ENCODE results near the gene NRG3.

Gene NRG3

DNA sequence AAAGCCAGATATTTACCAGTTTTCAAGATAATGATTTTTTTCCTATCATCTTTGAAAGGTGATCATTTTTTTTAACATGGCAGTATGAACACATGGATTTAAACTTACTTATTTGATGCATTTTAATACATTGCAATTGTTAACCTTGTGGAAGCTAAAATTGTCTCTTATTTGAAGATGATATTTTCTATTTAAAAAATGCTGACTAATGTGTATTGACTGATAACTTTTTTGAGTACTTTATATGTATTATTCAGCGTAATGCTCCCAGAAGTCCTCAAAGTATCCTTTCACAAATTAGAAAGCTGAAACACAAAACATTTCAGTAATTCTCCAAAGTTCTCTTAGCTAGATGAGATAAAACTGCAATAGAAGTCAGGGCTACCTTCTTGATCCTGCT, 677.3 kb downstream of the NRG3 start:
- no peak overlapping the region for H3K4me3 ChIP-seq (ENCODE audit: low read depth in 1 of 2, low read length in 2 of 2)
- no peaks in the 10 kb centered on the region for H3K4me1 ChIP-seq (ENCODE audit: insufficient read depth, low read length)
- no peak overlapping the region for H3K9ac ChIP-seq (ENCODE audit: low read length)
- H3K27me3 ChIP-seq (ENCODE audit: control insufficient read depth in 1 of 2, insufficient read depth in 2 of 2, low read length in 2 of 2), result no peaks in the 10 kb centered on the region
- H3K9me3 ChIP-seq (ENCODE audit: low read length), result no peaks in the 10 kb centered on the region
- H3K27ac ChIP-seq (ENCODE audit: low read depth, low read length), result no peak overlapping the region
- no peaks in the 10 kb centered on the region for H3K36me3 ChIP-seq (ENCODE audit: insufficient read depth, low read length)

DNA sequence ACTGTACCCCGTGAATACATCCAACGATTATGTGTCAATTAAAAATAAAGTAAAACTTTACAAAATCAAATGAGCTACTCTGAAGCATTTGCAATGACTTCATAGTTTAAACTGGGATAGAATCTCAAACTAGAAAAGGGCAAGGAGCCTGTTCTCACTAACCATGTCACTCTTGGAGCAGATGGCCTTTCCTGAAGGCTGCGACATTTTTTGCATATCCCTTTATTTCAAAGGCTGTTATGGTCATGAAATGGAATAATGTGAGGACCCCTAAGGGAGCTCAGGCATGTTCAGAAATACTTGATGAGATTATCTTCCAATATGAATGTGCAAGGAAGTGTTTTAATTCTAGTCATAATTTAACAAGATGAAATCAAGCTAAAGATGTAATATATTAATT, 679.4 kb downstream of the NRG3 start:
- Histone ChIP-seq H3K36me3 (ENCODE audit: insufficient read depth, low read length) (no peaks in the 10 kb centered on the region), H3K4me3 (ENCODE audit: low read depth in 1 of 2, low read length in 2 of 2) (no peak overlapping the region), H3K27ac (ENCODE audit: low read depth, low read length) (no peak overlapping the region), H3K9ac (ENCODE audit: low read length) (no peak overlapping the region), H3K9me3 (ENCODE audit: low read length) (no peaks in the 10 kb centered on the region), H3K4me1 (ENCODE audit: insufficient read depth, low read length) (no peaks in the 10 kb centered on the region), H3K27me3 (ENCODE audit: control insufficient read depth in 1 of 2, insufficient read depth in 2 of 2, low read length in 2 of 2) (no peaks in the 10 kb centered on the region)

DNA sequence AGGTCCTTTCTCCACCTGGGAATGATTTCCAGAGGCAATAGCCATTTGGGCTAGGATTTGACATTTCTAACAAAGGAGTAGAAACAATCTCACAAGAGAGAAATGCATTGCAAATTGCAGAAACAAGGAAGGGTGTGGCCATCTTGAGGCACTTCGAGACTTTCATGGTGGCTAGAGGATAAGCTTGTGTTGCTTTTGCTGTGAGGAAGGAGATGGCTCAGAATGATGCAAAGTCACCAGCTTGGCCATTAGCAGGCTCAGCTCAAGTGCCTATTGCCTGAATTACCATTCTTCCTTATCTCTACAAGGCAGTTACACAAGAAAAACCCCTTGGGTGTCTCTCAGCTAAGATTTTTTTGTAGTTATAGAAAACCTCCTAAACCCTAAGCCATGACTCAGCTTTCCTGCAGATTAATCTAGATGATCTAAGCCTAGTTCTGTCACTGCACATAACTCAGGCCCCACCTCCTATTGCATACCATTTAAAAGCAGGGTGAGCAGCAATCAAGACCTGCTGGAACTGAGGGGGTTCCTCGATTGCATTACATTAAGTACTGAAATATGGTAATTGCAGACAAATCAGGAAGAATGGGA, 683.1 kb downstream of the NRG3 start:
- no peak overlapping the region for H3K4me3 ChIP-seq (ENCODE audit: low read depth in 1 of 2, low read length in 2 of 2)
- no peaks in the 10 kb centered on the region for H3K36me3 ChIP-seq (ENCODE audit: insufficient read depth, low read length)
- H3K9me3 ChIP-seq (ENCODE audit: low read length), result no peaks in the 10 kb centered on the region
- H3K4me1 ChIP-seq (ENCODE audit: insufficient read depth, low read length), result no peaks in the 10 kb centered on the region
- H3K27me3 ChIP-seq (ENCODE audit: control insufficient read depth in 1 of 2, insufficient read depth in 2 of 2, low read length in 2 of 2), result no peaks in the 10 kb centered on the region
- H3K9ac ChIP-seq (ENCODE audit: low read length), result no peak overlapping the region
- H3K27ac ChIP-seq (ENCODE audit: low read depth, low read length), result no peak overlapping the region

DNA sequence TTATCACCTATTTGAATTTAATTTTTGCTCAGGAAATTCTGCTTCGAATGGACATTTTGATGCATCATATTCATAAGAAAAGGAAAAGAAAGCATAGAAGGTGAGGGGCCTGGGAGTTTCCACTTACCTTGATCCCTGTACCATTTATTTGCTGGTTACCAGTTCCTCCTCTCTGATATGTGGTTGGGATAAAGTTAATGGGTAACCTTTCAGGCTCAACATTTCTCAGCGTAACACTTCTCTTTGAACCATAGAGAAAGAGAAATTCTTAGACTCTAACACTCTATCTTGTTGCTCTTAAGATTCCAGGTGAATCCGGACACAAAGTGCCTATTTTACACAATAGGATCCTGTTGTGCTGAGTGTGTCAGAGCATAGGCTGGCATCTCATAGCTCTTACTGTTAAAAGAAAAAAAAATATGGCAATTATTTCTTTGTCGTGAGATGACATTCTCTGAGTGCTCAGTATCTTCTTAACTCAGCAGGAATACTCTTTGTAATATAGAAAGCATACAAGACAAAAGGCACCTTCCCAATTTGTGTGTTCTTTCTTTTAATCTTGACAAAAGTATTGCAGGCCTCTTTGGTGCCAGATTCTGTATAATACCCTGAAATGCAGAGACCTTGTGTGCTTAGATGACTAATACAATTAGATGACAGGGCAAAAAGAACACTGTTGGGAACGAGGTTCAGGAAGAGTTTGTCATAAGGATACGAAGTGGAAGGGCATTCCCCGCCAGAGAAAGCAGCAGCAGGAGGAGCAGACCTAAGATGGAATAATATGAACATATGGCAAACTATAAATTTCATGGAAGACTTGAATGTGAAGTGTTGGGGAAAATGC, 689.6 kb downstream of the NRG3 start:
- Histone ChIP-seq H3K27me3 (ENCODE audit: control insufficient read depth in 1 of 2, insufficient read depth in 2 of 2, low read length in 2 of 2) (no peaks in the 10 kb centered on the region), H3K9me3 (ENCODE audit: low read length) (no peaks in the 10 kb centered on the region), H3K4me3 (ENCODE audit: low read depth in 1 of 2, low read length in 2 of 2) (no peak overlapping the region), H3K36me3 (ENCODE audit: insufficient read depth, low read length) (no peaks in the 10 kb centered on the region), H3K9ac (ENCODE audit: low read length) (no peak overlapping the region), H3K27ac (ENCODE audit: low read depth, low read length) (no peak overlapping the region), H3K4me1 (ENCODE audit: insufficient read depth, low read length) (no peaks in the 10 kb centered on the region)

DNA sequence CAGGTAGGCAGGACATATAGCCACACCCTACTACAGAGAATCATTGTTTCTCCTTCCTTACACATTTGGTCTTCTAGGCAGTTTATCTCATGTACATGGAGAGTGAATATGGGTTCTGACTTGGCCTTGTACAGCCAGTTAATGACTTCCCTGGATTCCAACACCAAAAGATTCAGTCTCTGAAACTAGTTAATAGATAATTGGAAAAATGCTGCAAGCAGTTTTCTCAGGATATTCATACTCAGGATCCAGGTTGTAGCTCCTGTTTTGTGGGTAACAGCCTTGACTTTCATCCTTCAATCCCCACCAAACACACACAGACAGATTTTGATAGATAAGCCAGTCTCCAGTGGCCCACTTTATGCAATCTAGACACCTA, 690.2 kb downstream of the NRG3 start:
- H3K9me3 ChIP-seq (ENCODE audit: low read length), result no peaks in the 10 kb centered on the region
- H3K27ac ChIP-seq (ENCODE audit: low read depth, low read length), result no peak overlapping the region
- H3K27me3 ChIP-seq (ENCODE audit: control insufficient read depth in 1 of 2, insufficient read depth in 2 of 2, low read length in 2 of 2), result no peaks in the 10 kb centered on the region
- H3K4me3 ChIP-seq (ENCODE audit: low read depth in 1 of 2, low read length in 2 of 2), result no peak overlapping the region
- no peaks in the 10 kb centered on the region for H3K36me3 ChIP-seq (ENCODE audit: insufficient read depth, low read length)
- H3K9ac ChIP-seq (ENCODE audit: low read length), result no peak overlapping the region
- no peaks in the 10 kb centered on the region for H3K4me1 ChIP-seq (ENCODE audit: insufficient read depth, low read length)

DNA sequence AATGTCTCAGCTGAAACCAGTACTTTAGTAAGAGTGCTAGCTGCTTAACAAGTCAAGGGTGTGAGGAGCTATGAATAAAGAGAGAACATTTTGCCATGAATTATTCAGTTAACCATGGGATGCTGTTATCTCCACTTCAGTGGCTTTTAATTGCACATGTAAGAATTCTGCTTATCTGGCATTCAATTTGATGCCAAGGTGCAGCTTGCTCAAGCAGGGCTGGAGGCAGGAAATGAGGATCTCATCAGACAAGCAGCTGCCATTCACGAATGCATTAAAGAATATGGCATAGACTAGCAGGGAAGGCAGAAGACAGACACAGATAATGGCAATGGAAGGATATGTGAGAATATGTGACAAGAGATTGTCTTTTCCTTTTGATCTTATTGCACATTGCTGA, 697.8 kb downstream of the NRG3 start:
- Histone ChIP-seq H3K9me3 (ENCODE audit: low read length) (no peaks in the 10 kb centered on the region), H3K9ac (ENCODE audit: low read length) (no peak overlapping the region), H3K27me3 (ENCODE audit: control insufficient read depth in 1 of 2, insufficient read depth in 2 of 2, low read length in 2 of 2) (no peaks in the 10 kb centered on the region), H3K4me1 (ENCODE audit: insufficient read depth, low read length) (no peaks in the 10 kb centered on the region), H3K4me3 (ENCODE audit: low read depth in 1 of 2, low read length in 2 of 2) (no peak overlapping the region), H3K27ac (ENCODE audit: low read depth, low read length) (no peak overlapping the region), H3K36me3 (ENCODE audit: insufficient read depth, low read length) (no peaks in the 10 kb centered on the region)

DNA sequence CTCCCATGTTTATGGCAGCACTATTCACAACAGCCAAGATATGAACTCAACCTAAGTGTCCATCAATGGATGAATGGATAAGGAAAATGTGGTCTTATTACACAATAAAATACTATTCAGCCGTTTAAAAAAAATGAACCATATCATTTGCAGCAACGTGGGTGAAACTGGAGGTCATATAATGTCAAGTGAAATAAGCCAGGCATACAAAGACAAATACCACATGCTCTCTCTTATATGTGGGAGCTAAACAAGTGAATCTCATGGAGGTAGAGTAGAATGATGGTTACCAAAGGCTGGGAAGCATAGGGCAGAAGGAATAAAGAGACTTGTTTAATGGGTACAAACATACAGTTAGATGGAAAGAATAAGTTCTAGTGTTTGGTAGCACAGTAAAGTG, 699.1 kb downstream of the NRG3 start:
- Histone ChIP-seq H3K4me1 (ENCODE audit: insufficient read depth, low read length) (no peaks in the 10 kb centered on the region), H3K36me3 (ENCODE audit: insufficient read depth, low read length) (no peaks in the 10 kb centered on the region), H3K4me3 (ENCODE audit: low read depth in 1 of 2, low read length in 2 of 2) (no peak overlapping the region), H3K27me3 (ENCODE audit: control insufficient read depth in 1 of 2, insufficient read depth in 2 of 2, low read length in 2 of 2) (no peaks in the 10 kb centered on the region), H3K9me3 (ENCODE audit: low read length) (no peaks in the 10 kb centered on the region), H3K9ac (ENCODE audit: low read length) (no peak overlapping the region), H3K27ac (ENCODE audit: low read depth, low read length) (no peak overlapping the region)

DNA sequence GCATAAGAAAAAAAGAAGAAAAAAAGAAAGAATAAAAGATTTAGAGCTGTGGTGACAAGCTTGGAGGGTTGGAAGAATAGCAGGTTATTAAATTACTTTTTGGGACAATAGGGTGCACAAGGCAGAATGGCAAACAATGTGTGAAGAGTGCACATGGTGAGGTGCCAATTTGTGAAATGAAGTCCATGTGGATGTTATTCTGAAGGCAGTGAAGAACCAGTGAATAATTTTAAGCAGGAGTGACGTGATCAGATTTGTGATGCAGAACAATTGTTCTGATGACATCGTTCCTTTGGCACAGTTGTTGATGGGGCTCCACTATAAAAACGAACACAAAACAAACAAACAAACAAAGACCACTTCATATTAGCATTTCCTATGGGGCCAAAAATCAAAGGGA, 700.3 kb downstream of the NRG3 start:
- H3K36me3 ChIP-seq (ENCODE audit: insufficient read depth, low read length), result no peaks in the 10 kb centered on the region
- H3K4me3 ChIP-seq (ENCODE audit: low read depth in 1 of 2, low read length in 2 of 2), result no peak overlapping the region

DNA sequence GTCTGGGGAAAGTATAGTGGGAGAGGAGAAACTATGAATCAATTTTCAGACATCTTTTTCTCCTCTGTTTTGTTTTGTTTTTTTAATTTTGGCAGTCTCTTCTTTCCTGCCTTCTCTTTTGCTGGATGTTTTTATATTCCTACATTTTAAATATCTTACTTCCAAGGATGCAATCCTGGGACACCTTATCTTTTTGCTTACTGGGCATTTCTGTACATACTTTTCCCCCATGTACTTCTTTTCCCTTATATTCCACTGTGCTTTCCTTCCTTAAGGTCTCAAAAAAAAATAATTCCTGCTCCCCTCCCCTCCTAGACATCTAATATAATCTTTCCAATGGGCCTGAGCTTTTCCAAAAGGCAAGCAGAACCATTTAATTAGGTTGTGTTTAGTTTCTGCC, 701.1 kb downstream of the NRG3 start:
- H3K36me3 ChIP-seq (ENCODE audit: insufficient read depth, low read length), result no peaks in the 10 kb centered on the region
- no peak overlapping the region for H3K27ac ChIP-seq (ENCODE audit: low read depth, low read length)
- no peak overlapping the region for H3K4me3 ChIP-seq (ENCODE audit: low read depth in 1 of 2, low read length in 2 of 2)
- H3K27me3 ChIP-seq (ENCODE audit: control insufficient read depth in 1 of 2, insufficient read depth in 2 of 2, low read length in 2 of 2), result no peaks in the 10 kb centered on the region
- H3K9me3 ChIP-seq (ENCODE audit: low read length), result no peaks in the 10 kb centered on the region
- no peaks in the 10 kb centered on the region for H3K4me1 ChIP-seq (ENCODE audit: insufficient read depth, low read length)
- H3K9ac ChIP-seq (ENCODE audit: low read length), result no peak overlapping the region

More for the DNA sequence above, 700.3 kb downstream of the NRG3 start:
- Histone ChIP-seq H3K27me3 (ENCODE audit: control insufficient read depth in 1 of 2, insufficient read depth in 2 of 2, low read length in 2 of 2) (no peaks in the 10 kb centered on the region), H3K9ac (ENCODE audit: low read length) (no peak overlapping the region), H3K27ac (ENCODE audit: low read depth, low read length) (no peak overlapping the region), H3K4me1 (ENCODE audit: insufficient read depth, low read length) (no peaks in the 10 kb centered on the region), H3K9me3 (ENCODE audit: low read length) (no peaks in the 10 kb centered on the region)

DNA sequence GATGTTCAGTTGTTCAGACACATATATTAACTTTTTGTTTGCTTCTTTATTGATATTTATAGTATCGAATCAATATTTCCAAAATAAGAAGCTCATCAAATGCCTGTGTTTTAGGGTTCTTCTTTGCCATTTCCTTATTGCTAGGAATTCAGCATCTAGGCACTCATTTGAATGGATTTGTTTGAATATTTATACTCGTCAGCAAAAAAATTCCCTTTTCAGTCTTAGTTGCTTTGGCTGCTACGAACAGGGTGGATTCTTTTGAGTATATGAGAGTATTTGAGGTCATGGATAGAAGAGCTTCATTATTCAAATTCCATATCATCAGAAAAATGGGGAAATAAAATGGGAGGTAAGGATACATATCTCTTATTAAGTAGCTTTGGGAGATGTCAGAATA, 706.9 kb downstream of the NRG3 start:
- Histone ChIP-seq H3K9ac (ENCODE audit: low read length) (no peak overlapping the region), H3K27me3 (ENCODE audit: control insufficient read depth in 1 of 2, insufficient read depth in 2 of 2, low read length in 2 of 2) (no peaks in the 10 kb centered on the region), H3K36me3 (ENCODE audit: insufficient read depth, low read length) (no peaks in the 10 kb centered on the region), H3K4me1 (ENCODE audit: insufficient read depth, low read length) (no peaks in the 10 kb centered on the region), H3K4me3 (ENCODE audit: low read depth in 1 of 2, low read length in 2 of 2) (no peak overlapping the region), H3K27ac (ENCODE audit: low read depth, low read length) (no peak overlapping the region), H3K9me3 (ENCODE audit: low read length) (no peaks in the 10 kb centered on the region)

DNA sequence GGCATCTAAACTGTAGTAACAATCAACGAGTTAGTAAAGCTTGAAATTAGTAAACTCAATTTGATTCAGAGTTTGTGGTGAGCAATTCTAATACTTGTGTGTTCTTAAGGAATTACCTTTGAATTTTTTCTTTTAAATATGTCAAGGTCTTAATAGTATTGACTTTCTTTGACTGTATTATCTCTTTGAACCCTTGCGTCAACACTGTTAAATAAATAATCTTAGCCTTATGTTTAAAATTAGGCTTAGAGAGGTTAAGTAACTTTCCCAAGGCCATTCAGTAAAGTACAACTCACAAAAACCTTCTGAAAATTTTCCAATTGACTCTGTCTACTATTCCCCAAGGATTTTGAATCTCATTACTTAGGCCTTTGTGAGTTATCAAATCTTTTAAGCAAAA, 716.4 kb downstream of the NRG3 start:
- no peaks in the 10 kb centered on the region for H3K9me3 ChIP-seq (ENCODE audit: low read length)
- H3K27me3 ChIP-seq (ENCODE audit: control insufficient read depth in 1 of 2, insufficient read depth in 2 of 2, low read length in 2 of 2), result no peaks in the 10 kb centered on the region
- H3K27ac ChIP-seq (ENCODE audit: low read depth, low read length), result no peak overlapping the region
- no peak overlapping the region for H3K4me3 ChIP-seq (ENCODE audit: low read depth in 1 of 2, low read length in 2 of 2)
- H3K4me1 ChIP-seq (ENCODE audit: insufficient read depth, low read length), result no peaks in the 10 kb centered on the region
- no peaks in the 10 kb centered on the region for H3K36me3 ChIP-seq (ENCODE audit: insufficient read depth, low read length)
- H3K9ac ChIP-seq (ENCODE audit: low read length), result no peak overlapping the region

DNA sequence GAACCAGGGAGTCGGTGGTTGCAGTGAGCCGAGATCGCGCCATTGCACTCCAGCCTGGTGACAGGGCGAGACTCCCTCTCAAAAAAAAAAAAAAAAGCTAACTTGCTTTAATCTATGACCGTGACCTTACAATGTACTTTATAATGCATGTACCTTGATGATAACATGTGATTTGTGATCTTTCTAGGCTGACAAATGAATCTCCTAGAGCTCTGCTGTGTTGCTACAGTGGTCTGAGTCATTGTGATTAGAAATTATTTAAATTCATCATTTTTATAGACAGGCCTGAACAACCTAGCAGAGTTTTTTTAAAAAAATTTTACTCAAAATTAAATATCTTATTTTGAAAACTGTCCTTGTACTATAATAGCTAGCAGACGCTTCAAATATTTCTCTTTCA, 722.8 kb downstream of the NRG3 start:
- H3K9me3 ChIP-seq (ENCODE audit: low read length), result no peaks in the 10 kb centered on the region
- H3K4me1 ChIP-seq (ENCODE audit: insufficient read depth, low read length), result no peaks in the 10 kb centered on the region
- H3K36me3 ChIP-seq (ENCODE audit: insufficient read depth, low read length), result no peaks in the 10 kb centered on the region
- H3K27me3 ChIP-seq (ENCODE audit: control insufficient read depth in 1 of 2, insufficient read depth in 2 of 2, low read length in 2 of 2), result no peaks in the 10 kb centered on the region
- no peak overlapping the region for H3K4me3 ChIP-seq (ENCODE audit: low read depth in 1 of 2, low read length in 2 of 2)
- no peak overlapping the region for H3K9ac ChIP-seq (ENCODE audit: low read length)
- no peak overlapping the region for H3K27ac ChIP-seq (ENCODE audit: low read depth, low read length)
